Measurements from ENCODE around the gene SOBP. TPM values are rescaled to one million over a fixed set of nuclear protein-coding genes. Genes with fewer than 3 reads are reported as not detected.
A peak's percentile ranks its signal among the peaks of the same experiment; 100 is the strongest.

Gene SOBP
- total RNA-seq, 1 experiment from 2014 or later = 0.13 TPM

GRCh38 chr6:107637316-107638315 is 147.7 kb downstream of the SOBP start:
- no peak for DNase-seq (ENCODE audit: low spot score)

GRCh38 chr6:107638493-107638892 is 148.6 kb downstream of the SOBP start:
- no peak for DNase-seq (ENCODE audit: low spot score)

- DNase-seq (ENCODE audit: low spot score) = no peak
Observed at GRCh38 chr6:107639511-107639910, 149.6 kb downstream of the SOBP start.

- no peak for DNase-seq (ENCODE audit: low spot score)
Observed at GRCh38 chr6:107641071-107641470, 151.2 kb downstream of the SOBP start.

GRCh38 chr6:107641500-107641941 is 151.6 kb downstream of the SOBP start:
- DNase-seq (ENCODE audit: low spot score) = peak; percentile 63

GRCh38 chr6:107642095-107642860 is 152.4 kb downstream of the SOBP start:
- DNase-seq (ENCODE audit: low spot score) = no peak

GRCh38 chr6:107642861-107643328 is 153.0 kb downstream of the SOBP start:
- DNase-seq (ENCODE audit: low spot score) = no peak

GRCh38 chr6:107644513-107644912 is 154.6 kb downstream of the SOBP start:
- DNase-seq (ENCODE audit: low spot score) = no peak

- DNase-seq (ENCODE audit: low spot score) = no peak
Observed at GRCh38 chr6:107645740-107646139, 155.8 kb downstream of the SOBP start.

GRCh38 chr6:107646176-107646575 is 156.3 kb downstream of the SOBP start:
- DNase-seq (ENCODE audit: low spot score) = no peak

GRCh38 chr6:107646776-107647438 is 157.0 kb downstream of the SOBP start:
- DNase-seq (ENCODE audit: low spot score) = no peak

- DNase-seq (ENCODE audit: low spot score) = no peak
Observed at GRCh38 chr6:107647439-107647948, 157.6 kb downstream of the SOBP start.

- DNase-seq (ENCODE audit: low spot score) = no peak
Observed at GRCh38 chr6:107648983-107649382, 159.1 kb downstream of the SOBP start.

- DNase-seq (ENCODE audit: low spot score) = no peak
Observed at GRCh38 chr6:107652526-107653182, 162.7 kb downstream of the SOBP start.

GRCh38 chr6:107653183-107653580 is 163.3 kb downstream of the SOBP start:
- no peak for DNase-seq (ENCODE audit: low spot score)

- DNase-seq (ENCODE audit: low spot score) = no peak
Observed at GRCh38 chr6:107653861-107654394, 164.0 kb downstream of the SOBP start.

- no peak for DNase-seq (ENCODE audit: low spot score)
Observed at GRCh38 chr6:107654764-107655163, 164.8 kb downstream of the SOBP start.

- no peak for DNase-seq (ENCODE audit: low spot score)
Observed at GRCh38 chr6:107655245-107655644, 165.3 kb downstream of the SOBP start.

- DNase-seq (ENCODE audit: low spot score) = no peak
Observed at GRCh38 chr6:107655864-107656263, 165.9 kb downstream of the SOBP start.

- DNase-seq (ENCODE audit: low spot score) = no peak
Observed at GRCh38 chr6:107656401-107656800, 166.5 kb downstream of the SOBP start.

- DNase-seq (ENCODE audit: low spot score) = no peak
Observed at GRCh38 chr6:107656883-107657282, 167.0 kb downstream of the SOBP start.
